GM12873 (cell line): ENCODE measurements around the gene C17orf78.
A peak's percentile ranks its signal among the peaks of the same experiment; 100 is the strongest.

Experiments used
- TF ChIP-seq, protein P1 (sequence below): IDR thresholded peaks from 2 replicates; pipeline ENCODE4 v1.5.1; 2012; ENCODE audit warnings: low read depth, mild to moderate bottlenecking, moderate library complexity, low read length, control low read depth; ENCODE audit not compliant: insufficient read depth; ENCODE audit errors: missing control alignments

The C17orf78 gene

DNA sequence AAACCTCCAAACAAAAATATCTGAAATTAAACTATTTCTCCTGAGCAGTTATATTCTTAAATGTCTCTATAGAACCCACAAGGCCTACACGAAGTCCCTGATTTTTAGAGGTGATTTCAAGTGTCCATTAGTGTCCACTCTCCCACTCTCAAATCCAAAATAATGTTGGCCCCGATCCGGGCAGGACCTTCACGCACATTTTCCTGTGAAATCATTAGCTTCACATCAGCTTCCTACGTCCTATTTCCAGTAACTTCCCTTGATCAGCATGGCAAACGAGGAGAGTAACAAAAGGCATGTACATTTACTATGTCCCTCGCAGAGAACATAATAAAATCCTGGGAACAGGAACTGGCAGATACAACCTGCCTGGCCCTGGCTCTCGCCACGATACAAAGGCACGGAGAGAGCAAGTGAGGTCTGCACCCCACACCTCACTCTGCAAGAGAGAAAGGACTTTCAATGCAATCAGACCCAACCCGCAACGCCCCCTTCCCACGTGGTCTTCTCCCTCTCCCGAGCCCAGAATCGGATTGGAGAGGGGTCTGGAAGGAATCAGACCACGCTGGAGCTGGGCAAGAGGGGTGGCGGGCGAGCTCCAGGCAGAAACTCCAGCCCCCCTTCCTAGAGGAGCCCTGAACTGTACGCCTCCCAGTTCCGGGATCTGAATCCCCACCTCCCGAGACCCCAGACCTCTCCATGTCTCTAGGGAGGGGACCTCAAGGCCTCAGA lies 17.5 kb upstream of the C17orf78 start:
- TF ChIP-seq, protein P1, sequence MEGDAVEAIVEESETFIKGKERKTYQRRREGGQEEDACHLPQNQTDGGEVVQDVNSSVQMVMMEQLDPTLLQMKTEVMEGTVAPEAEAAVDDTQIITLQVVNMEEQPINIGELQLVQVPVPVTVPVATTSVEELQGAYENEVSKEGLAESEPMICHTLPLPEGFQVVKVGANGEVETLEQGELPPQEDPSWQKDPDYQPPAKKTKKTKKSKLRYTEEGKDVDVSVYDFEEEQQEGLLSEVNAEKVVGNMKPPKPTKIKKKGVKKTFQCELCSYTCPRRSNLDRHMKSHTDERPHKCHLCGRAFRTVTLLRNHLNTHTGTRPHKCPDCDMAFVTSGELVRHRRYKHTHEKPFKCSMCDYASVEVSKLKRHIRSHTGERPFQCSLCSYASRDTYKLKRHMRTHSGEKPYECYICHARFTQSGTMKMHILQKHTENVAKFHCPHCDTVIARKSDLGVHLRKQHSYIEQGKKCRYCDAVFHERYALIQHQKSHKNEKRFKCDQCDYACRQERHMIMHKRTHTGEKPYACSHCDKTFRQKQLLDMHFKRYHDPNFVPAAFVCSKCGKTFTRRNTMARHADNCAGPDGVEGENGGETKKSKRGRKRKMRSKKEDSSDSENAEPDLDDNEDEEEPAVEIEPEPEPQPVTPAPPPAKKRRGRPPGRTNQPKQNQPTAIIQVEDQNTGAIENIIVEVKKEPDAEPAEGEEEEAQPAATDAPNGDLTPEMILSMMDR, result no peak

DNA sequence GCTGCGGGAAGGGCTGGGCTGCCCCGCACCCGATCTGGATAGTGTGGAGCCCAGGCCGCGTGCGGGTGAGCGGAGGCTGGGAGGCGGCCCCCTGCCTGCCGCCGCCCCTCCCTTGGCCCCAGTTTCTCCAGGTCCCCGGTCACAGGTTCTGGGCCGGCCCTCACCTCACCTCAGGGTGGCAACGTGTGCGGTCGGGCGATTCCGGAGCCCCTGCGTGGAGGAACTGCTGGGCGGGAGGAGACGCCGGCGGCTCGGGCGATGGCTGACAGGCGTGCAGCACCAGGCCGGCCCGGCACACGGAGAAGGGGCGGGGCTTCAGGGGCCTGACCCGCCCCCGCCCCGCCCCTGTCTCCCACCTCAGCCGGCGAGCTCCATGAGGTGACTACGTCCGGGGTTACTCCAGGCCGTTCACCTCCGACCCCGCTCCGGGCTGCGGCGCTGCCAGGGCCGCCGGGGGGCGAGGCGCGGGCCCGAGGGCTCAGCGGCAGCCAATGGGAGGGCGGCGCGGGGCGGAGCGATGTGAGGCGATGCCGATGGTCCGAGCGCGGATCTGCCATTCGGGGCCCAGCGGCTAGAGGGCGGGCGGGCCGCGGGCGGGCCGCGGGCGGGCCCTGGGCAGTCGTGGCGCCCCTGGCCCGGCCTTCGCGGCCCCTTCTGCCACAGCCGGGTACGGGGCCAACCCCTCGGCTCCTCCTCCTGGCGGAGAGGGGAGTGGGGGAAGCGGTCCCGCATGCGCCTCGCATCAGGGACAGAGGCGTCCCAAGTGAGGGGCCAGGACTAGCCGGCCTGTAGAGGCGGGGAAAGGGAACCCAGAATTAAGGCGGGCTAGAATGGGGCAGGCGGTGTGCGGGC lies 16.7 kb upstream of the C17orf78 start:
- TF ChIP-seq, protein P1, result peak; percentile 18

DNA sequence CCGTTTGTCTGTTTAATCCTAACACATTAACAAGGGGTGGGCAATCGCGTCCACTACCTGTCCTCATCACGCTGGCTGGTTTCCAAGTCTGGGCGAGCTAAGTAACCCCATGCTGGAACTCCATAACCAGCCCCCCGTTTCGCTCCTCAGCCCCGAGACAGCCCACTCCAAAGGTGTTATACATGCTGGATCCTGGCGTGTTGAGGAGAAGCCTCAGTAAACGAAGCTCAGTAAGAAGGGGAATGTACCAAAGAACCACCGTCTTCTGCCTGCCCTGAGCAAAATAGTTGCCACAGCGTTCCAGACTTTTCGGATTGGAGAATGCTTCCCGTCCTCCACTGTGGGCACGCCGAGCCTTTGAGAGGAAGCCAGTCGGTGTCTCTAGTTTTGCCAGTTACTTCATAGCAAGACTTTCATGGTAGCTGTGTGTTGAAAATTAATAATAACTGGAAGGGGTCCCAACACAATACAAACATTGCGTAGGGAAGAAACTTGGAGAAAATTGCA lies 16.1 kb upstream of the C17orf78 start:
- TF ChIP-seq, protein P1, result no peak

DNA sequence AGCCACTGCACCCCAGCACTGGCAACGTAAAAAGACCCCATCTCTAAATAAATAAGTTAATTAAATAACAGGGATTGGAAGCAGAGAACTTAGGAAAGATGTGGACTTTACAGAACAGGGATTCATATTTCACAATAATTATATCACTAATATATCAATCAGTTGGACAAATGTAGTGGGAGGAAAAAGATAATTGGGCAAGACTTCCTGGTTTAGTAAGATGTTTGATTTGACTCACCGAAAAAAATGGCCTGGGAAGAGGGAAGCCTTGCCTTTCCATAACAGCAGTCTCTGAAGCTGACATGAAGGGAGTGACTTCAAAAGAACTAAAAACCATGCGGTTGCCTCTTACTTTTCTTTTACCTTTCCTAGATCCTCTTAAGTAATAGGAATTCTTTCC lies 15.2 kb upstream of the C17orf78 start:
- TF ChIP-seq, protein P1, result no peak

DNA sequence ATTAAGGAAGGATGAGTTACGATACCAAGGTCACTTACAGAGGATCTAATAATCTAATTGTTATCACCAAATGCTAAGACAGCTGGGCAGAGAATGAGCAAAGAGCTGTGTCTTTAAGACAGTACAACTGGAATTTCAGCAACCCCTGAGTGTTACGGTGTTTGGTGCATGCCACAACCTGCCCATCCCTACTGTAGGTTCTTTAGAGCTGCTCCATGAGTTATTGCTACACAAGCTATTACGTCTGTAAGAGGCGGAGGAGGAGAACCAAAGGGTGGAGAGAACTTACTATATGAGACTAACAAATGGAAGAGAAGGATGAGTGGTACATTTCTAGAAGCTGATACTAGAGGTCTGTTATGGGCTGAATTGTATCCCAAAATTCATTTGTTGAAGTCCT lies 14.2 kb upstream of the C17orf78 start:
- TF ChIP-seq, protein P1, result no peak

DNA sequence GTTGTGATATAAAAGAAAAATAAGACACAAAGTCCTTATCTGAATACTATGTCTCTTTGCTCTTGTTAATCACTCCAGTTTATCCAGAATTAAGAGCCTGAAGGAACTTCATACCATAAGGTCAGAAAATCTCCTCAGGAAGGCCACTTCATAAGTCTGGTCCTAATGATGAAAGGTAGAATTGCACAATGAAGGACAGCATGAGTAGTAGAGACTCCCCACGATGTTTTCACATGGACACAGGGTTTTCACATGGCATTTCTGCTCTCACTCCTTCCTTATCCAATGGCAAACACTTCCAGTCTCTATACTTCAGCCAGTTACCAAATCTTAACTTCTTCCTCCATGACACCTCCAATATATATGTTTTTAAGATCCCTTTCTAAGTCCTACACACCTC lies 10.2 kb upstream of the C17orf78 start:
- TF ChIP-seq, protein P1, result no peak

DNA sequence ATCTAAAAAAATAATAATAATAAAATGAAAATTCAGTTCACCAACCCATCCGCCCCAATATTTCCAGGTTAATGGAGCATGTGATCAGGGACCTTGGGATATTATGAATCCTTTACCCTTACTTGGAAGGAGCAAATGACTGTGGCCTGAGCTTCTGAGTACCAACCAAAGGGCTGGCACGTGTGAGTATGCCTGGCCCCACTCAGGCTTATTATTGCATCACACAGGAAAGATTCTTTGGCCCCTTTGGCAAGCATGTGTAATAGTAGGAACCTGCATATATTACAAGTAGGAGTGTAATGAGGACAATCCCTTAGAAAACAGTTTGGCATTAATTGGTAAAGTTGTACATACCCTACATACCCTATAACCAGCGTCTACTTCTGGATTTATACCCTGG lies 7.2 kb upstream of the C17orf78 start:
- TF ChIP-seq, protein P1, result no peak
